HEK293T (cell line): ENCODE results near the gene ABLIM2.

ENCODE experiments used
- CTCF ChIA-PET: fragments of 350-600 bp; formaldehyde crosslinking; extraction: SDS; loops from one replicate; lab custom pipeline; 2021; ENCODE audit warnings: antibody characterized with exemption, inconsistent platforms; lab: Yijun Ruan, JAX
- POLR2A ChIA-PET: fragments of 350-600 bp; formaldehyde crosslinking; extraction: SDS; loops from one replicate; lab custom pipeline; 2020; ENCODE audit warnings: antibody characterized with exemption, inconsistent platforms; lab: Yijun Ruan, JAX
- DNase-seq: peaks from one replicate; pipeline ENCODE4 v3.0.0; 2012; ENCODE audit warnings: mixed read lengths; ENCODE audit errors: extremely low spot score
- ARNT ChIP-seq: fragments of 450-650 bp; IDR thresholded peaks from 2 replicates; pipeline ENCODE4 v1.6.1; 2017; ENCODE audit warnings: mild to moderate bottlenecking
- BHLHE40 ChIP-seq: fragments of 450-650 bp; IDR thresholded peaks from 2 replicates; pipeline ENCODE4 v1.6.1; 2016; ENCODE audit warnings: mild to moderate bottlenecking, moderate library complexity, borderline replicate concordance
- CTBP1 ChIP-seq: fragments of 450-650 bp; IDR thresholded peaks from 2 replicates; pipeline ENCODE4 v1.6.1; 2016; ENCODE audit warnings: borderline replicate concordance
- ELF4 ChIP-seq: fragments of 450-650 bp; IDR thresholded peaks from 2 replicates; pipeline ENCODE4 v1.6.1; 2017; ENCODE audit warnings: antibody characterized with exemption
- FOXA1 ChIP-seq: fragments of 450-650 bp; IDR thresholded peaks from 2 replicates; pipeline ENCODE4 v1.6.1; 2016; ENCODE audit warnings: mild to moderate bottlenecking
- FOXK2 ChIP-seq: fragments of 450-650 bp; IDR thresholded peaks from 2 replicates; pipeline ENCODE4 v1.6.1; 2016; ENCODE audit warnings: mild to moderate bottlenecking
- FOXM1 ChIP-seq: fragments of 450-650 bp; IDR thresholded peaks from 2 replicates; pipeline ENCODE4 v1.6.1; 2017; ENCODE audit warnings: mild to moderate bottlenecking, borderline replicate concordance
- HDGF ChIP-seq: fragments of 450-650 bp; IDR thresholded peaks from 2 replicates; pipeline ENCODE4 v1.6.1; 2017; ENCODE audit warnings: antibody characterized with exemption, borderline replicate concordance
- L3MBTL2 ChIP-seq: fragments of 450-650 bp; conservative IDR thresholded peaks from 2 replicates; pipeline ENCODE4 v1.6.1; 2016; ENCODE audit warnings: mild to moderate bottlenecking
- LEF1 ChIP-seq: fragments of 450-650 bp; IDR thresholded peaks from 2 replicates; pipeline ENCODE4 v1.6.1; 2017; ENCODE audit warnings: mild to moderate bottlenecking, borderline replicate concordance
- NFRKB ChIP-seq: fragments of 450-650 bp; IDR thresholded peaks from 2 replicates; pipeline ENCODE4 v1.6.1; 2016; ENCODE audit warnings: mild to moderate bottlenecking, moderate library complexity
- SP1 ChIP-seq: fragments of 450-650 bp; IDR thresholded peaks from 2 replicates; pipeline ENCODE4 v1.6.1; 2017
- SUZ12 ChIP-seq: fragments of 450-650 bp; IDR thresholded peaks from 2 replicates; pipeline ENCODE4 v1.6.1; 2016; ENCODE audit warnings: mild to moderate bottlenecking
- TARDBP ChIP-seq: fragments of 450-650 bp; IDR thresholded peaks from 2 replicates; pipeline ENCODE4 v1.6.1; 2016
- ZNF384 ChIP-seq: fragments of 450-650 bp; IDR thresholded peaks from 2 replicates; pipeline ENCODE4 v1.6.1; 2016
- TF ChIP-seq, protein P1 (sequence below): fragments of 450-650 bp; IDR thresholded peaks from 2 replicates; pipeline ENCODE4 v1.6.1; 2016

The ABLIM2 gene

DNA sequence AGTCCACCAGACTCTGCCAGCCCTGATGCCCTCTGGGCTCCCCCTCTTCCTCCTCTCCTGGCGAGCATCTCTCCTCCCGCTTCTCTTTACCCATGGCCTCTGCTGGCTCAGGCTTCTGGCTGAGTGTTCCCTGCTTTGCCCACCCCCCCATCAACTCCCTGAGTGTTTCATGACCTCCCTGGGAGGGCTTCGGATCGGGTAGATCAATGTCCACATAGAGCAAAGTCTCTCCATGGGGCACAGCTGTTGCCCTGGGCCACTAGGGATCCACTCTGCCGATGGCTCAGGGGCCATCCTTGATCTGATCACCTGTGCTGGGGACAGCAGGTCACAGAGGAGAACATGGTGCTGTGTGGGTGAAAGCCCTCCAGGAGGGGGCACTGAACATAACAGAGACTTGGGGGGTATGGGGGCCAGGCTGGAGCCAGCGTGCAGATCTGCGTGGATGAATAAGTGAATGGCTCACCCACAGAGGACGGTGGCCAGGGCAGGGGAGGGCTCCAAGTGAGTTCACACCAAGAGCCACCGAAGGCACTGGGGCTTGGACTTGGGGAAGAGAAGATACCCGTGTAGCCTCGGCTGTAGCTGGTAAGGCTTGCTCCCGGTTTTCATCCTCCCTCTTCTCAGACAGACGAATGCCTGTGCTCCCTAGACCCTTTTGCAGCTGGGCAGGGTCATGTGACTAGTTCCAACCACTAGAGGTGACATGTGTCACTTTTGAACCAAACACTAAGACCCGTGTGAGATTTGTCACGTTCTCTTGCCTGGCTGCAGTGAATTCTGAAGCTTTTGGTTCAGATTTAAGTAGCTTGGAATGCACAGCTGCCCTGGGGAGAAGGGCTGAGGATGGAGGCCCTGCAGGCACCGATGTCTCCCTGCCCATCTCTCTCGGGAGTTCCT, 195.8 kb downstream of the ABLIM2 start:
- POLR2A ChIA-PET, result no interaction called here
- CTCF ChIA-PET, result no interaction called here
- TF ChIP-seq ZNF384 (no peak), FOXM1 (no peak), L3MBTL2 (no peak), BHLHE40 (no peak), LEF1 (no peak), NFRKB (no peak), ARNT (no peak), SP1 (no peak), TARDBP (no peak), SUZ12 (no peak), HDGF (no peak), FOXK2 (no peak), ELF4 (no peak), FOXA1 (no peak), CTBP1 (no peak)
- TF ChIP-seq, protein P1, sequence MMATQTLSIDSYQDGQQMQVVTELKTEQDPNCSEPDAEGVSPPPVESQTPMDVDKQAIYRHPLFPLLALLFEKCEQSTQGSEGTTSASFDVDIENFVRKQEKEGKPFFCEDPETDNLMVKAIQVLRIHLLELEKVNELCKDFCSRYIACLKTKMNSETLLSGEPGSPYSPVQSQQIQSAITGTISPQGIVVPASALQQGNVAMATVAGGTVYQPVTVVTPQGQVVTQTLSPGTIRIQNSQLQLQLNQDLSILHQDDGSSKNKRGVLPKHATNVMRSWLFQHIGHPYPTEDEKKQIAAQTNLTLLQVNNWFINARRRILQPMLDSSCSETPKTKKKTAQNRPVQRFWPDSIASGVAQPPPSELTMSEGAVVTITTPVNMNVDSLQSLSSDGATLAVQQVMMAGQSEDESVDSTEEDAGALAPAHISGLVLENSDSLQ, result no peak
- no peak for DNase-seq

DNA sequence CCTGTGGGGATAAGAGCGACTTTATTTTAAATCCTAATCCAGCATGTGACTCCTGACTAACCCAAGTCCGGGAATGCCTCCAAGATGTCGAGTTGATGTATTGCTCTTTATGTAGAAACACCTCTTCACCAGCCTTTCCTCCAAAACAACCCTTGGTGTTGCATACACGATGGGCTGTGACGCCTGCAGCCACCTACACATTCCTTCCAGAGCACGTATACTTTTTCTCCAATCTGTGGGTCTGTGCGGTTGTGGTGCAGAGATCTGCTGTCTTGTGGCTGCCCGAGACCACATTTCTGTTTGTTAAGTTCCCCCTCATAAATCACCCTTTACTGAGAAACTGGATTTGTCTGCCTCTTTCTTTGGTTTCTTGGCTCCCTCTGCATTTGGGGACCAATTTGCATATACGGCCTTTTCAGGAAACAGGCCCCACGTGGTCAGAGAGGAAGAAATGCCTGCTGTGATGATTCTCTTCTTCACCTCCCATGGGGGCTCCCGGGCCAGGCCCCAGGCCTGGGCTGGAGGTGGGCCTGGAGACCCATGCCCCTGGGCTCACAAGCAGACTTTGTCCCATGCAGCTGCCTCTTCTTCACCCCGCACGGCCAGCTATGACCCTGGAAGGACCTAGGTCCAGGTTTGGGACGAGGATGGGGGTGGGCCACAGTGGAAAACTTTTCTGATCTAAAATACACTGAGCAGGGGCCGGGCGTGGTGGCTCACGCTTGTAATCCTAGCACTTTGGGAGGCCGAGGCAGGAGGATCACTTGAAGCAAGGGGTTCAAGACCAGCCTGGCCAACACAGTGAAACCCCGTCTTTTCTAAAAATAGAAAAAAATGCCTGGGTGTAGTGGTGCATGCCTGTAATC, 197.6 kb downstream of the ABLIM2 start:
- ChIA-PET POLR2A (no interaction called here), CTCF (interaction anchor here (0.9 kb wide), 1 partner anchor 444 kb away, joined by 3 read pairs; no protein-coding TSS in a partner anchor)
- TF ChIP-seq L3MBTL2, result no peak
- no peak for TF ChIP-seq HDGF
- no peak for TF ChIP-seq SUZ12
- no peak for TF ChIP-seq ARNT
- no peak for DNase-seq

DNA sequence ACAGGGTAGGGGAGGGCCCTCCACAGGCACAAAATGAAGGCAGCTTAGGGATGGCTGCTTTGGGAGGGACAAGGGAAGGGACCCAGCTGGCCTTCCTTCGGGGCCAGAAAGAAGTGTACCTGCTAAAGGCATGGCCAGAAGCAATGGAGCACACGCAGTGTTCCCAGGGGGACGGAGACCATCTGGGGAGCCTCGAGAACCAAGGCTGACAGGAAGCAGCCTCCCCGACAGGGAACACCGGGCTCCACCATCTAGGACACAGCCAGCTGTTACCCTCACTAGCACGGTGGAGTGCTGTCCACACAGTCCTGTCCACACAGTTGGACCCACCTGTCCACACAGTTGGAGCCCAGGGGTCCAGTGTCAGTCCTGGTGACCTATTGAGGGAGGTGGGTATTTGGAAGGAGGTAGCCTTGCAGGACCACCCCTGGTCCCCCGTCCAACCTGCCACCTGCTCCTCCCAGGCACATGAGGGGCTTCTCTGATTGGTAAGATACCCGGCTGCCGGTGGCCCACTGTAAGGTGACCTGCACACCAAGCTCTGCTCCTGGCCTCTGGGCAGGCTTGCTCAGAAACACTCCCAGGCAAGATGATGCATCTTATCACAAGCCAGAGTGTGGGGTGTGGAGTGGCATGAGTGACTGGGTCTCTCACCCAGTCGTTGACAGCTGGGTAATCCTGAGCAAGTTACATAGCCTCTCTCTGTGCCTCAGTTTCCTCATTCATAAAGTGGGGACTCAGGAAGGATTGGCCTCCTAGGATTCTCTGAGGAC, 198.4 kb downstream of the ABLIM2 start:
- DNase-seq, result no peak
- CTCF ChIA-PET, result no interaction called here
- TF ChIP-seq NFRKB (no peak), FOXM1 (no peak), CTBP1 (no peak)
- POLR2A ChIA-PET, result no interaction called here

DNA sequence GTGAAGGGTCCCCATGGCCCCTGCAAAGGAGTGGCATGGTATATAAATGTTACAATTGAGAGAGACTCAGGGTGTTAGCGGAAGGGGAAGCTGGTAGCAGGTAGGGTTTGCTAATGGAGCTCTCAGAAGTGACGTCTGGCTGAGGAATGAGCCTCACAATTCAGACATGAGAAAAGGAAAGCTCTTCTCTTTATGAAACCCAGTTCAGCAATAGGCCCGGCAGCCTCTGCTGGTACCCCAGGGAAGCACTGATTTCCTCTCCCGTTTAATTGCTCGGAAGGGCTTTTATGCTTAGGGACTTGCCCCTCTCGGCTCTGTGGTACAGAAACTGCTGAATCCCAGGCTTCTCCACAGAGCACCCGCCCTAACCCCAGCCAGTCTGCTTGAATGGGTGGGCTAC, 199.5 kb downstream of the ABLIM2 start:
- POLR2A ChIA-PET, result no interaction called here

DNA sequence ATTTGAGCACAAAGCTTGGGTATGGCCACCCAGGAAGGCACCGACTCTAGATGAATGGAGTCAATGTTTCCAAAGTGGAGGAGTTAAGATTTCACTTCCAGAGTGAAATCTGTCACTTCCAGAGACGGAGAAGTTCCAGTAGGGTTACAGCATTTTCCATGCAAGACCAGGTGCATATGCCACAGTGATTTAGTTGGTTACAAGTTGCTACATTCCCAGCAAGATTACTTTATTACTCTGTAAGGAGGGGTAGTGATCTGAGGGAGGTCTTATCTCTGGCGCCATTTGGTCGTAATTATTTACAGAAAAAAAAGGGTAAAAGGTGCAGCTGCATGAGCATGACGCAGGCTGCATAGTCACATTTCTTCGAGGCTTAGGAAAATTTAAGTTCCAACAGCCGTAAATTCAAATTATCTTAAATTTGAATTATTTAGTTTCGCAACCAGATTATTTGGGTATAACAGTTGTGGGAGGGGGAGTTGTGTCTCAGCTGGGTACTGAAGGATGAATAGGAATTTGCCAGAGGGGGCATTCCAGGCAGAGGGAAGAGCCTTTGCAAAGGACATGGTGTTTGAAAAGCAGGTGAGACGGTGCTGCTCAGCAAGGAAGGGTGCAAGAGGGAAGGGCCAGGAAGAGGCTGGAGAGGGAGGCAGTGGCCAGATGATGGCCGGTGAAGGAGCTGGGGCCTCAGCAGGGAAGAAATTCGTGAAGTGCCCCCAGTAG, 201.5 kb downstream of the ABLIM2 start:
- DNase-seq, result no peak
- ChIA-PET CTCF (no interaction called here), POLR2A (no interaction called here)
- TF ChIP-seq L3MBTL2 (no peak), LEF1 (no peak), SUZ12 (no peak), CTBP1 (no peak), SP1 (no peak)
- TF ChIP-seq, protein P1, result no peak

More for the DNA sequence above, 199.5 kb downstream of the ABLIM2 start:
- TF ChIP-seq HDGF (no peak), FOXM1 (no peak), LEF1 (no peak), NFRKB (no peak), BHLHE40 (no peak), SP1 (no peak), ELF4 (no peak), TARDBP (no peak), L3MBTL2 (no peak), ZNF384 (no peak), FOXA1 (no peak), FOXK2 (no peak), ARNT (no peak), SUZ12 (no peak), CTBP1 (no peak)
- TF ChIP-seq, protein P1, result no peak
- no peak for DNase-seq
- CTCF ChIA-PET, result interaction anchor here (1.6 kb wide), 1 partner anchor 155 kb away, joined by 5 read pairs; no protein-coding TSS in a partner anchor
